IMR-90 (cell line): ENCODE data around the gene CFAP210. TPM values are rescaled to one million over a fixed set of nuclear protein-coding genes. Genes with fewer than 3 reads are reported as not detected.

ENCODE experiments used
- ATAC-seq: fragments of 200-7000 bp; cut with Tn5 transposase; 2 replicates; pipeline ENCODE4 v1.9.1; 2020; ENCODE audit warnings: low read depth, mild to moderate bottlenecking, moderate library complexity
- BruUV-seq: library from RNA; stranded (reverse); fragments of 400-500 nt; replicated peaks from 2 replicates; lab custom pipeline; 2021; lab: Mats Ljungman, UMichigan
- CTCF ChIA-PET: fragments of 300-600 bp; formaldehyde crosslinking; extraction: SDS; loops from one replicate; lab custom pipeline; 2021; ENCODE audit warnings: antibody characterized with exemption; lab: Yijun Ruan, JAX
- POLR2A ChIA-PET: fragments of 300-600 bp; sonication (Branson Sonifier 250); formaldehyde crosslinking; loops from one replicate; lab custom pipeline; 2022; ENCODE audit warnings: antibody characterized with exemption; ENCODE audit not compliant: unreplicated experiment; lab: Charles Lee
- DNase-seq: peaks from one replicate; pipeline ENCODE4 v3.0.0; 2013
- H2AFZ ChIP-seq: replicated peaks from 2 replicates; pipeline ENCODE3; 2013; ENCODE audit warnings: low read length, mild to moderate bottlenecking; ENCODE audit not compliant: poor library complexity
- H2AK5ac ChIP-seq: 2 replicates; pipeline ENCODE4 v1.6.1; 2013; ENCODE audit warnings: low read depth, low read length, inconsistent platforms
- H2AK9ac ChIP-seq: replicated peaks from 2 replicates; pipeline ENCODE3; 2013; ENCODE audit warnings: mild to moderate bottlenecking, low read depth, low read length, moderate library complexity; ENCODE audit not compliant: poor library complexity
- H2BK120ac ChIP-seq: 2 replicates; pipeline ENCODE4 v1.6.1; 2013; ENCODE audit warnings: low read depth, low read length, inconsistent platforms
- H2BK15ac ChIP-seq: 3 replicates; pipeline ENCODE4 v1.6.1; 2013; ENCODE audit warnings: low read depth, low read length, inconsistent platforms
- H2BK20ac ChIP-seq: 2 replicates; pipeline ENCODE4 v1.6.1; 2013; ENCODE audit warnings: low read depth, mild to moderate bottlenecking, inconsistent platforms, low read length, moderate library complexity
- H2BK5ac ChIP-seq: 2 replicates; pipeline ENCODE4 v1.6.1; 2013; ENCODE audit warnings: mild to moderate bottlenecking, low read depth, low read length, inconsistent platforms; ENCODE audit not compliant: poor library complexity, severe bottlenecking
- H3K14ac ChIP-seq: replicated peaks from 2 replicates; pipeline ENCODE4 v1.6.1; 2013; ENCODE audit warnings: low read depth, low read length, inconsistent platforms
- H3K18ac ChIP-seq: 2 replicates; pipeline ENCODE4 v1.6.1; 2013; ENCODE audit warnings: low read depth, low read length, control low read depth
- H3K23ac ChIP-seq: 2 replicates; pipeline ENCODE4 v1.6.1; 2013; ENCODE audit warnings: low read depth, low read length, inconsistent platforms
- H3K27ac ChIP-seq: 2 replicates; pipeline ENCODE4 v1.5.1; 2013; ENCODE audit warnings: mild to moderate bottlenecking, control low read depth, low read length; ENCODE audit not compliant: insufficient read depth
- H3K27me3 ChIP-seq: 2 replicates; pipeline ENCODE4 v1.6.1; 2013; ENCODE audit warnings: low read length; ENCODE audit not compliant: control insufficient read depth, insufficient read depth
- H3K36me3 ChIP-seq: 2 replicates; pipeline ENCODE4 v1.6.1; 2013; ENCODE audit warnings: low read length, mixed read lengths; ENCODE audit not compliant: control insufficient read depth, insufficient read depth
- H3K4ac ChIP-seq: 2 replicates; pipeline ENCODE4 v1.6.1; 2013; ENCODE audit warnings: low read depth, low read length, inconsistent platforms
- H3K4me1 ChIP-seq: 2 replicates; pipeline ENCODE4 v1.6.1; 2013; ENCODE audit warnings: low read length, mixed read lengths; ENCODE audit not compliant: control insufficient read depth, insufficient read depth
- H3K4me2 ChIP-seq: 2 replicates; pipeline ENCODE4 v1.6.1; 2013; ENCODE audit warnings: low read depth, mild to moderate bottlenecking, control low read depth, low read length, moderate library complexity
- H3K4me3 ChIP-seq: 2 replicates; pipeline ENCODE4 v1.5.1; 2013; ENCODE audit warnings: low read depth, mild to moderate bottlenecking, control low read depth, low read length, moderate library complexity; ENCODE audit not compliant: insufficient read depth
- H3K56ac ChIP-seq: 2 replicates; pipeline ENCODE4 v1.6.1; 2013; ENCODE audit warnings: low read length, inconsistent platforms; ENCODE audit not compliant: insufficient read depth; ENCODE audit errors: extremely low read depth
- H3K79me1 ChIP-seq, 2 experiments: 2 replicates each; pipeline ENCODE4 v1.6.1; 2013; ENCODE audit warnings: low read length in 2 of 2, inconsistent platforms in 1 of 2, low read depth in 1 of 2
- H3K9ac ChIP-seq: 2 replicates; pipeline ENCODE4 v1.6.1; 2013; ENCODE audit warnings: low read depth, low read length, control low read depth
- H3K9me1 ChIP-seq: 2 replicates; pipeline ENCODE4 v1.6.1; 2013; ENCODE audit warnings: low read length, inconsistent platforms; ENCODE audit not compliant: insufficient read depth
- H3K9me3 ChIP-seq: 2 replicates; pipeline ENCODE4 v1.6.1; 2013; ENCODE audit warnings: low read length; ENCODE audit not compliant: control insufficient read depth, insufficient read depth
- H4K20me1 ChIP-seq: 2 replicates; pipeline ENCODE4 v1.6.1; 2013; ENCODE audit warnings: low read length, inconsistent platforms; ENCODE audit not compliant: insufficient read depth
- H4K5ac ChIP-seq: 2 replicates; pipeline ENCODE4 v1.6.1; 2013; ENCODE audit warnings: mild to moderate bottlenecking, low read depth, low read length, control low read depth
- H4K8ac ChIP-seq, 2 experiments: 2 replicates each; pipeline ENCODE4 v1.6.1; 2013; ENCODE audit warnings: low read depth in 2 of 2, low read length in 2 of 2, control low read depth in 1 of 2, inconsistent platforms in 1 of 2
- H4K91ac ChIP-seq: 2 replicates; pipeline ENCODE4 v1.6.1; 2013; ENCODE audit warnings: low read depth, low read length, inconsistent platforms; ENCODE audit not compliant: insufficient read depth
- USF2 ChIP-seq: fragments of 150-350 bp; IDR thresholded peaks from 2 replicates; pipeline ENCODE4 v1.6.1; 2017; ENCODE audit warnings: mild to moderate bottlenecking, antibody characterized with exemption, low read length, low read depth
- WGBS, 2 experiments: methylation state at CpG; one replicate each; pipeline versions ENCODE4 v1.1.5 to v1.1.7; 2013; ENCODE audit warnings: missing lambda C conversion rate in 2 of 2; ENCODE audit not compliant: insufficient read length in 1 of 2; ENCODE audit errors: extremely low coverage in 2 of 2; 5-methylcytosine and 5-hydroxymethylcytosine counted together
- dilution Hi-C: fragments of 300-500 bp; cut with HindIII; formaldehyde crosslinking; loops from one replicate; pipeline ENCODE4 v1.14.3; 2018; ENCODE audit warnings: low sequenced_read_pairs; ENCODE audit not compliant: unreplicated experiment
- in situ Hi-C: fragments of 300-500 bp; cut with MboI; formaldehyde crosslinking; loops from 3 replicates; pipeline ENCODE4 v1.14.3; 2019; ENCODE audit warnings: low sequenced_read_pairs, inconsistent platforms, mixed read lengths
- intact Hi-C: fragments of 100-400 bp; cut with micrococcal nuclease; formaldehyde crosslinking; loops from 2 replicates; pipeline ENCODE4 v1.10.0; 2022
- polyA plus RNA-seq, 3 experiments: library from polyadenylated mRNA; depleted of rRNA; stranded (reverse); fragments of >200 nt; gene quantifications; 2 replicates each; pipeline ENCODE4 v1.2.3, GENCODE V29; 2012; ENCODE audit warnings: low replicate concordance in 1 of 3
- total RNA-seq: library from RNA; depleted of rRNA; stranded (reverse); fragments of >200 nt; gene quantifications from 2 replicates; pipeline ENCODE4 v1.2.3, GENCODE V29; 2012

CFAP210 gene
- total and polyA plus RNA-seq, 2 of the 4 experiments (the other 2 are of a cell fraction): not detected

GRCh38 chr2:169667583-169667982, 26.6 kb downstream of the CFAP210 start:
- H3K4ac ChIP-seq: no peak overlapping the region
- dilution Hi-C loops: no loop called here
- POLR2A ChIA-PET: no interaction called here

More at GRCh38 chr2:169667583-169667982, 26.6 kb downstream of the CFAP210 start:
- Histone ChIP-seq H3K4me3 (no peak overlapping the region), H4K8ac (no peak overlapping the region), H3K4me1 (0 out of 2 replicates have a peak, but pooled peaks cover 2% of the 10 kb centered on the region), H3K18ac (no peak overlapping the region), H2AK9ac (no peak overlapping the region), H3K9ac (no peak overlapping the region), H2BK20ac (no peak overlapping the region), H3K9me1 (no peaks in the 10 kb centered on the region), H3K27me3 (peaks cover 4% of the 10 kb centered on the region; the same call in 1 of the 2 replicates), H3K79me1 (no peaks in the 10 kb centered on the region), H2BK120ac (no peak overlapping the region), H3K36me3 (no peaks in the 10 kb centered on the region), H4K20me1 (no peaks in the 10 kb centered on the region), H3K23ac (no peak overlapping the region), H3K9me3 (no peaks in the 10 kb centered on the region), H3K14ac (no peak overlapping the region), H3K27ac (no peak overlapping the region), H2AFZ (no peak overlapping the region), H3K56ac (no peak overlapping the region), H4K5ac (no peak overlapping the region), H2BK5ac (no peak overlapping the region), H3K4me2 (no peak overlapping the region), H2AK5ac (no peak overlapping the region), H4K91ac (no peak overlapping the region), H2BK15ac (no peak overlapping the region)
- no TSS peak for BruUV-seq
- in situ Hi-C loops: no loop called here
- CTCF ChIA-PET: interaction anchor here (1.2 kb wide), 1 partner anchor 17 kb away, joined by 7 read pairs; no protein-coding TSS in a partner anchor
- no peak for DNase-seq
- TF ChIP-seq USF2: no peak
- WGBS, 2 experiments: no CpG with 5 or more reads among the region's 2 CpGs
- intact Hi-C loops: no loop called here
- no peak for ATAC-seq
